Colonic mucosa (tissue), 4 donors: ENCODE results near the gene PPIA. TPM values are rescaled to one million over a fixed set of nuclear protein-coding genes. Genes with fewer than 3 reads are reported as not detected.
A peak's percentile ranks its signal among the peaks of the same experiment; 100 is the strongest.
"Not testable (repeated sequence)": the region's sequence is repeated elsewhere in the genome, so short reads cannot be mapped to it uniquely, and the experiment has no call there.

Source experiments
- DNase-seq: peaks from one replicate; pipeline ENCODE4 v3.0.0-alpha.2; 2020
- H3K27ac ChIP-seq: fragments of 200-600 bp; one replicate; pipeline ENCODE4 v1.8.0; 2021
- H3K27me3 ChIP-seq: fragments of 200-600 bp; one replicate; pipeline ENCODE4 v1.8.0; 2021
- H3K36me3 ChIP-seq: fragments of 200-600 bp; one replicate; pipeline ENCODE4 v1.8.0; 2021
- H3K4me1 ChIP-seq: fragments of 200-600 bp; one replicate; pipeline ENCODE4 v1.8.0; 2021; ENCODE audit warnings: mild to moderate bottlenecking
- H3K4me3 ChIP-seq: fragments of 200-600 bp; one replicate; pipeline ENCODE4 v1.8.0; 2021
- H3K9ac ChIP-seq, 2 donors: one replicate each; pipeline ENCODE4 v1.7.0; 2013; ENCODE audit warnings: control low read depth in 2 of 2, low read depth in 2 of 2, low read length in 2 of 2
- H3K9me3 ChIP-seq: fragments of 200-600 bp; one replicate; pipeline ENCODE4 v1.8.0; 2021
- CTCF ChIP-seq: fragments of 200-600 bp; IDR thresholded peaks from one replicate; pipeline ENCODE4 v1.8.0; 2022; ENCODE audit warnings: antibody characterized with exemption, mild to moderate bottlenecking
- intact Hi-C: fragments of 100-400 bp; cut with DNase I; formaldehyde crosslinking; loops from one replicate; pipeline ENCODE4 v1.14.1; 2022
- total RNA-seq, 2 donors: library from RNA; stranded (reverse); fragmentation: NEBNext Ultra II Directional in 1 of 2; extraction: Animal tissue kit (Norgen Biotek cat#: 25700) in 1 of 2; gene quantifications; one replicate each; pipeline ENCODE4 v1.2.1, GENCODE V29; 2021
- donor health status: healthy.
- donor health status: DM: no; HTN: no; CAD: no.
- donor health status: DM: no; HTN: no; CAD: no.

PPIA gene
- total RNA-seq, 2 donors from 2014 or later, result 1,435 to 2,110 TPM

GRCh38 chr7:44824894-44825526 is 28.5 kb downstream of the PPIA start:
- no peak for DNase-seq
- Histone ChIP-seq H3K4me3 (no peak overlapping the region), H3K36me3 (no peaks in the 10 kb centered on the region), H3K27ac (no peak overlapping the region), H3K27me3 (no peaks in the 10 kb centered on the region), H3K9me3 (no peaks in the 10 kb centered on the region), H3K9ac (no peak overlapping the region), H3K4me1 (no peaks in the 10 kb centered on the region)
- intact Hi-C loops, result no loop called here
- TF ChIP-seq CTCF, result no peak

GRCh38 chr7:44827567-44827966 is 31.1 kb downstream of the PPIA start:
- H3K27me3 ChIP-seq, result no peaks in the 10 kb centered on the region
- no peak for DNase-seq
- no peak overlapping the region for H3K9ac ChIP-seq
- H3K36me3 ChIP-seq, result no peaks in the 10 kb centered on the region
- H3K27ac ChIP-seq, result no peak overlapping the region
- no peak overlapping the region for H3K4me3 ChIP-seq
- no peak for TF ChIP-seq CTCF
- no peaks in the 10 kb centered on the region for H3K4me1 ChIP-seq
- intact Hi-C loops, result no loop called here
- no peaks in the 10 kb centered on the region for H3K9me3 ChIP-seq

- intact Hi-C loops, result no loop called here
- Histone ChIP-seq H3K27ac (no peak overlapping the region), H3K4me3 (no peak overlapping the region), H3K36me3 (peaks cover 6% of the 10 kb centered on the region), H3K27me3 (no peaks in the 10 kb centered on the region), H3K4me1 (no peaks in the 10 kb centered on the region), H3K9me3 (no peaks in the 10 kb centered on the region), H3K9ac (no peak overlapping the region)
- no peak for DNase-seq
- TF ChIP-seq CTCF, result no peak
Measured at GRCh38 chr7:44838751-44839150, 42.3 kb downstream of the PPIA start.

GRCh38 chr7:44842675-44843074 is 46.2 kb downstream of the PPIA start:
- H3K9me3 ChIP-seq, H3K36me3 ChIP-seq, H3K27ac ChIP-seq, H3K27me3 ChIP-seq, DNase-seq, H3K9ac ChIP-seq, intact Hi-C loops, H3K4me1 ChIP-seq, H3K4me3 ChIP-seq: not testable (repeated sequence)

GRCh38 chr7:44843440-44843839 is 47.0 kb downstream of the PPIA start:
- H3K9me3 ChIP-seq, H3K4me1 ChIP-seq, H3K27me3 ChIP-seq, H3K36me3 ChIP-seq, H3K4me3 ChIP-seq, DNase-seq, H3K9ac ChIP-seq, intact Hi-C loops, H3K27ac ChIP-seq: not testable (repeated sequence)

- Histone ChIP-seq H3K36me3 (peaks cover under 1% of the 10 kb centered on the region), H3K4me3 (no peak overlapping the region), H3K9me3 (no peaks in the 10 kb centered on the region), H3K4me1 (no peaks in the 10 kb centered on the region), H3K27me3 (no peaks in the 10 kb centered on the region), H3K27ac (no peak overlapping the region), H3K9ac (no peak overlapping the region)
- no peak for DNase-seq
- intact Hi-C loops, result loop anchor here (5.0 kb wide), 2 partner anchors 48 to 258 kb away; partner anchors contain the start of gene PPIA
- TF ChIP-seq CTCF, result no peak
Measured at GRCh38 chr7:44845451-44845850, 49.0 kb downstream of the PPIA start.

- H3K4me1 ChIP-seq, H3K9me3 ChIP-seq, H3K27me3 ChIP-seq, H3K36me3 ChIP-seq, DNase-seq: not testable (repeated sequence)
- Histone ChIP-seq H3K9ac (peak overlapping the region in 1 of 2 donors; percentile 97), H3K27ac (peak overlapping the region; percentile 96), H3K4me3 (peak overlapping the region; percentile 61)
- intact Hi-C loops, result loop anchor here (5.0 kb wide), 2 partner anchors 49 to 259 kb away; partner anchors contain the start of gene PPIA
Measured at GRCh38 chr7:44846390-44846789, 49.9 kb downstream of the PPIA start.
